ENCODE measurements around the gene CCDC171.

GRCh38 chr9:15711531-15711930 is 158.7 kb downstream of the CCDC171 start:
- TF ChIP-seq RBAK (CRISPR knock-in tag; IDR thresholded peaks at IDR 0.05) (no peak), MIER3 (CRISPR knock-in tag; IDR thresholded peaks at IDR 0.05; ENCODE audit: borderline replicate concordance) (no peak), ZNF33A (CRISPR knock-in tag; IDR thresholded peaks at IDR 0.05; ENCODE audit: borderline replicate concordance) (no peak), ETV6 (CRISPR knock-in tag; conservative IDR thresholded peaks at IDR 0.05) (no peak)

Measured in HepG2 (cell line).